Mucosa of descending colon (tissue), 3 donors: ENCODE results near the gene RHOC. TPM values are rescaled to one million over a fixed set of nuclear protein-coding genes. Genes with fewer than 3 reads are reported as not detected.

Source experiments
- ATAC-seq: fragments of 200-7000 bp; cut with Tn5 transposase; one replicate; pipeline ENCODE4 v1.9.1; 2020; ENCODE audit warnings: mild to moderate bottlenecking, moderate library complexity
- DNase-seq, 3 donors: peaks; one replicate each; pipeline ENCODE4 v3.0.0-alpha.2; 2020
- H3K36me3 ChIP-seq: fragments of 200-600 bp; one replicate; pipeline ENCODE4 v1.8.0; 2021; ENCODE audit warnings: low read depth, mild to moderate bottlenecking
- H3K4me1 ChIP-seq: fragments of 200-600 bp; one replicate; pipeline ENCODE4 v1.8.0; 2021; ENCODE audit warnings: low read depth, mild to moderate bottlenecking
- H3K4me3 ChIP-seq: fragments of 200-600 bp; one replicate; pipeline ENCODE4 v1.8.0; 2021; ENCODE audit warnings: mild to moderate bottlenecking
- H3K9me3 ChIP-seq: fragments of 200-600 bp; one replicate; pipeline ENCODE4 v1.8.0; 2021; ENCODE audit warnings: mild to moderate bottlenecking
- CTCF ChIP-seq: fragments of 200-600 bp; IDR thresholded peaks from one replicate; pipeline ENCODE4 v1.8.0; 2022; ENCODE audit warnings: antibody characterized with exemption, mild to moderate bottlenecking
- intact Hi-C, 2 donors: fragments of 100-400 bp; cut with DNase I in 1 of 2; cut with micrococcal nuclease in 1 of 2; formaldehyde crosslinking; loops; one replicate each; pipeline versions ENCODE4 v1.11.0 to v1.11.1; 2022; cut with DNase I, micrococcal nuclease
- total RNA-seq, 3 donors: library from RNA; stranded (reverse); fragmentation: NEBNext Ultra II Directional in 2 of 3; extraction: Animal tissue kit (Norgen Biotek cat#: 25700) in 2 of 3; gene quantifications; one replicate each; pipeline versions ENCODE4 v1.2.1 to v1.2.4, GENCODE V29; 2021 to 2023
- donor health status: DM: no; HTN: no; CAD: no; lungs with moderate emphysema.
- donor health status: DM: no; HTN: no; CAD: no.
- donor health status: DM: no; HTN: yes; CAD: no.

Gene RHOC
- total RNA-seq, 3 donors from 2014 or later: 306 to 617 (median 485) TPM

GRCh38 chr1:112718691-112719418 lies 11.9 kb upstream of the RHOC start:
- Histone ChIP-seq H3K4me1 (peaks cover 12% of the 10 kb centered on the region), H3K9me3 (no peaks in the 10 kb centered on the region), H3K36me3 (no peaks in the 10 kb centered on the region), H3K4me3 (no peak overlapping the region)
- intact Hi-C loops: loop anchor here (5.0 to 10.0 kb wide), 2 partner anchors 83 to 326 kb away; no protein-coding TSS in a partner anchor
- ATAC-seq (peak; percentile 38), DNase-seq (peak; percentile 83 to 88 (median 84))
- peak; percentile 69 for TF ChIP-seq CTCF

- H3K4me3 ChIP-seq: no peak overlapping the region
- ATAC-seq: no peak
Measured at GRCh38 chr1:112717263-112717873, 10.4 kb upstream of the RHOC start.

GRCh38 chr1:112716133-112716720 lies 9.3 kb upstream of the RHOC start:
- TF ChIP-seq CTCF: peak; percentile 92
- Histone ChIP-seq H3K36me3 (no peaks in the 10 kb centered on the region), H3K9me3 (no peaks in the 10 kb centered on the region), H3K4me3 (no peak overlapping the region), H3K4me1 (peaks cover 12% of the 10 kb centered on the region)
- intact Hi-C loops: loop anchor here (5.0 to 10.0 kb wide), 2 partner anchors 86 to 329 kb away; no protein-coding TSS in a partner anchor
- ATAC-seq (peak; percentile 71), DNase-seq (peak; percentile 83 to 90 (median 90))

More at GRCh38 chr1:112717263-112717873, 10.4 kb upstream of the RHOC start:
- intact Hi-C loops: loop anchor here (5.0 to 10.0 kb wide), 2 partner anchors 85 to 327 kb away; no protein-coding TSS in a partner anchor
- Histone ChIP-seq H3K9me3 (no peaks in the 10 kb centered on the region), H3K4me1 (peaks cover 12% of the 10 kb centered on the region), H3K36me3 (no peaks in the 10 kb centered on the region)
- TF ChIP-seq CTCF: no peak
- DNase-seq: no peak

- DNase-seq: peak; percentile 99 to 100 (median 100)
- no peak within 1 kb of the TSS for H3K4me3 ChIP-seq
- no peaks in the 10 kb centered on the region for H3K9me3 ChIP-seq
- peak; percentile 89 for ATAC-seq
- no peaks in the 10 kb centered on the region for H3K36me3 ChIP-seq
- intact Hi-C loops: loop anchor here (5.0 to 10.0 kb wide), 2 partner anchors 87 to 329 kb away; no protein-coding TSS in a partner anchor
- H3K4me1 ChIP-seq: peaks cover 12% of the 10 kb centered on the region
- TF ChIP-seq CTCF: no peak
Measured at GRCh38 chr1:112715264-112716053, 8.5 kb upstream of the RHOC start, which contains the start of gene PPM1J. Gene PPM1J (minus strand): TSS chr1:112715332. CDS start chr1:112715301, 31 bp downstream.
